CD14-positive monocyte (primary cell): ENCODE data around the gene B4GALNT4. TPM values are rescaled to one million over a fixed set of nuclear protein-coding genes. Genes with fewer than 3 reads are reported as not detected.

Experiments
- DNase-seq, 3 donors: peaks; one replicate each; pipeline ENCODE4 v3.0.0-alpha.2; 2011 to 2022
- H2AFZ ChIP-seq: 2 replicates; pipeline ENCODE4 v1.6.0; 2012; ENCODE audit warnings: mild to moderate bottlenecking, low read depth, low read length, inconsistent platforms; ENCODE audit not compliant: insufficient read depth, poor library complexity, severe bottlenecking
- H3K27ac ChIP-seq, 2 donors: 1 replicate in 1 of 2; 2 replicates in 1 of 2; pipeline ENCODE4 v1.5.1; 2012 to 2013; ENCODE audit warnings: low read length in 2 of 2, control low read depth in 1 of 2, inconsistent platforms in 1 of 2, low read depth in 1 of 2, mild to moderate bottlenecking in 1 of 2
- H3K27me3 ChIP-seq, 2 donors: one replicate each; pipeline versions ENCODE4 v1.6.0 to v1.6.1; 2011 to 2013; ENCODE audit warnings: low read length in 2 of 2; ENCODE audit not compliant: control insufficient read depth in 2 of 2, insufficient read depth in 2 of 2
- H3K36me3 ChIP-seq, 2 donors: replicated peaks in 1 of 2; 1 replicate in 1 of 2; 2 replicates in 1 of 2; pipeline versions ENCODE4 v1.5.1 to v1.6.1; 2012 to 2013; ENCODE audit warnings: low read length in 2 of 2, control low read depth in 1 of 2, inconsistent platforms in 1 of 2, mild to moderate bottlenecking in 1 of 2; ENCODE audit not compliant: insufficient read depth in 2 of 2, control insufficient read depth in 1 of 2
- H3K4me1 ChIP-seq, 2 donors: 1 replicate in 1 of 2; 2 replicates in 1 of 2; pipeline versions ENCODE4 v1.5.1 to v1.6.1; 2012 to 2013; ENCODE audit warnings: low read length in 2 of 2, control low read depth in 1 of 2, inconsistent platforms in 1 of 2, mild to moderate bottlenecking in 1 of 2, moderate library complexity in 1 of 2; ENCODE audit not compliant: insufficient read depth in 2 of 2, control insufficient read depth in 1 of 2
- H3K4me2 ChIP-seq: replicated peaks from 2 replicates; pipeline ENCODE3; 2012; ENCODE audit warnings: low read length, moderate library complexity, mild to moderate bottlenecking; ENCODE audit not compliant: poor library complexity, severe bottlenecking; ENCODE audit errors: extremely low read depth
- H3K4me3 ChIP-seq, 3 experiments: fragments of 200-600 bp in 1 of 3; sonication (generic) in 1 of 3; replicated peaks in 1 of 3; 1 replicate in 2 of 3; 2 replicates in 1 of 3; pipeline ENCODE4 v1.5.1; 2011 to 2013; ENCODE audit warnings: low read length in 3 of 3, mild to moderate bottlenecking in 3 of 3, control low read depth in 2 of 3, low read depth in 2 of 3, inconsistent platforms in 1 of 3, moderate library complexity in 1 of 3
- H3K79me2 ChIP-seq: 2 replicates; pipeline ENCODE4 v1.6.0; 2012; ENCODE audit warnings: mild to moderate bottlenecking, control low read depth, inconsistent platforms, low read length, moderate library complexity; ENCODE audit not compliant: insufficient read depth
- H3K9ac ChIP-seq: 2 replicates; pipeline ENCODE4 v1.6.0; 2017; ENCODE audit warnings: low read length, mild to moderate bottlenecking; ENCODE audit not compliant: insufficient read depth, poor library complexity, severe bottlenecking
- H3K9me3 ChIP-seq, 2 donors: replicated peaks in 1 of 2; 1 replicate in 1 of 2; 2 replicates in 1 of 2; pipeline versions ENCODE4 v1.5.1 to v1.6.1; 2012 to 2013; ENCODE audit warnings: low read length in 2 of 2, control low read depth in 1 of 2; ENCODE audit not compliant: control insufficient read depth in 1 of 2, insufficient read depth in 1 of 2
- H4K20me1 ChIP-seq: 2 replicates; pipeline ENCODE4 v1.6.0; 2012; ENCODE audit warnings: mild to moderate bottlenecking, low read length, control low read depth, moderate library complexity; ENCODE audit not compliant: insufficient read depth
- H3K27ac Mint-ChIP-seq, 7 donors: one replicate each; pipeline ENCODE4 v1.8.0; 2020; ENCODE audit warnings: mild to moderate bottlenecking in 7 of 7, mixed read lengths in 7 of 7, moderate library complexity in 6 of 7, inconsistent platforms in 2 of 7
- H3K27me3 Mint-ChIP-seq, 3 donors: one replicate each; pipeline ENCODE4 v1.8.0; 2021 to 2022; ENCODE audit warnings: low read depth in 3 of 3, mild to moderate bottlenecking in 3 of 3, mixed read lengths in 3 of 3, moderate library complexity in 3 of 3, inconsistent platforms in 1 of 3
- H3K36me3 Mint-ChIP-seq, 2 donors: one replicate each; pipeline ENCODE4 v1.8.0; 2020; ENCODE audit warnings: mixed read lengths in 2 of 2, inconsistent platforms in 1 of 2, mild to moderate bottlenecking in 1 of 2
- H3K4me1 Mint-ChIP-seq: one replicate; pipeline ENCODE4 v1.8.0; 2020; ENCODE audit warnings: mild to moderate bottlenecking, mixed read lengths
- H3K4me3 Mint-ChIP-seq, 2 donors: one replicate each; pipeline ENCODE4 v1.8.0; 2020; ENCODE audit warnings: mild to moderate bottlenecking in 2 of 2, mixed read lengths in 2 of 2, moderate library complexity in 1 of 2
- H3K9me3 Mint-ChIP-seq, 7 donors: one replicate each; pipeline ENCODE4 v1.8.0; 2020 to 2022; ENCODE audit warnings: mixed read lengths in 7 of 7, mild to moderate bottlenecking in 6 of 7, moderate library complexity in 6 of 7, inconsistent platforms in 2 of 7
- WGBS: methylation state at CpG from one replicate; pipeline ENCODE4 v1.1.5; 2013; ENCODE audit warnings: missing lambda C conversion rate; ENCODE audit not compliant: insufficient coverage; 5-methylcytosine and 5-hydroxymethylcytosine counted together
- intact Hi-C, 2 donors: fragments of 100-400 bp; cut with micrococcal nuclease; formaldehyde crosslinking; loops; one replicate each; pipeline versions ENCODE4 v1.15.0 to v1.15.1; 2023
- polyA plus RNA-seq, 3 donors: library from polyadenylated mRNA; depleted of rRNA in 1 of 3; unstranded in 2 of 3; stranded (reverse) in 1 of 3; fragments of 300-500 nt in 2 of 3; fragments of >200 nt in 1 of 3; fragmentation: Illumina TruSeq in 2 of 3; gene quantifications; 1 replicate in 2 of 3; 2 replicates in 1 of 3; pipeline ENCODE4 v1.2.3, GENCODE V29; 2012 to 2021
- TF ChIP-seq, protein P1 (sequence below): fragments of 200-600 bp; IDR thresholded peaks from one replicate; pipeline ENCODE4 v1.8.0; 2022; ENCODE audit warnings: antibody characterized with exemption, mild to moderate bottlenecking

The B4GALNT4 gene
- polyA plus RNA-seq, 3 donors: not detected

DNA sequence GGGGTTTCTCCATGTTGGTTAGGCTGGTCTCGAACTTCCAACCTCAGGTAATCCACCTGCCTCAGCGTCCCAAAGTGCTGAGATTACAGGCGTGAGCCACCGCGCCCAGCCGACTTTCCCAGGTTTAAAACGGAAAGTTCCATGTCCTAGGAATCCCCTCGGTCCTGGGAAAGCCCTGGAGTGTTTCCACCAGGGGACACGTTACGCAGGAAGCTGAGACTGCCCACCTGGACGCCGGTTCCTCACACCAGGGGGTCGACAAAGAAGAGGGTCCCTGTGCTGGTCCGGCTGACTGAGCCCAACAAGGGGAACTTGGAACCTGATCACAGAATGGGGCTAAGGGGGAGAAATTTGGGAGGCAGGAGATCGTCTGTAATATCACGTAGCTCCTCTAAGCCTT is 3.5 kb upstream of the B4GALNT4 start:
- TF ChIP-seq, protein P1, sequence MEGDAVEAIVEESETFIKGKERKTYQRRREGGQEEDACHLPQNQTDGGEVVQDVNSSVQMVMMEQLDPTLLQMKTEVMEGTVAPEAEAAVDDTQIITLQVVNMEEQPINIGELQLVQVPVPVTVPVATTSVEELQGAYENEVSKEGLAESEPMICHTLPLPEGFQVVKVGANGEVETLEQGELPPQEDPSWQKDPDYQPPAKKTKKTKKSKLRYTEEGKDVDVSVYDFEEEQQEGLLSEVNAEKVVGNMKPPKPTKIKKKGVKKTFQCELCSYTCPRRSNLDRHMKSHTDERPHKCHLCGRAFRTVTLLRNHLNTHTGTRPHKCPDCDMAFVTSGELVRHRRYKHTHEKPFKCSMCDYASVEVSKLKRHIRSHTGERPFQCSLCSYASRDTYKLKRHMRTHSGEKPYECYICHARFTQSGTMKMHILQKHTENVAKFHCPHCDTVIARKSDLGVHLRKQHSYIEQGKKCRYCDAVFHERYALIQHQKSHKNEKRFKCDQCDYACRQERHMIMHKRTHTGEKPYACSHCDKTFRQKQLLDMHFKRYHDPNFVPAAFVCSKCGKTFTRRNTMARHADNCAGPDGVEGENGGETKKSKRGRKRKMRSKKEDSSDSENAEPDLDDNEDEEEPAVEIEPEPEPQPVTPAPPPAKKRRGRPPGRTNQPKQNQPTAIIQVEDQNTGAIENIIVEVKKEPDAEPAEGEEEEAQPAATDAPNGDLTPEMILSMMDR: no peak
- H3K9me3 ChIP-seq: peaks cover 9 to 11% of the 10 kb centered on the region in 2 donors
- DNase-seq: no peak
- H3K4me1 ChIP-seq: no peaks in the 10 kb centered on the region
- Mint-ChIP-seq H3K9me3 (peaks cover 8 to 25% (median 16%) of the 10 kb centered on the region in 7 donors), H3K36me3 (peaks cover 0 to 4% of the 10 kb centered on the region in 2 donors), H3K4me3 (no peak overlapping the region), H3K27ac (no peak overlapping the region), H3K4me1 (peaks cover 3% of the 10 kb centered on the region), H3K27me3 (peaks cover 34 to 53% (median 44%) of the 10 kb centered on the region in 3 donors)
- H3K27me3 ChIP-seq: peaks cover 19 to 26% of the 10 kb centered on the region in 2 donors
- H3K79me2 ChIP-seq: no peaks in the 10 kb centered on the region
- H2AFZ ChIP-seq: no peak overlapping the region
- 89% methylated on average over 12 of the region's 16 CpGs for WGBS
- H3K4me3 ChIP-seq: no peak overlapping the region
- no peaks in the 10 kb centered on the region for H3K36me3 ChIP-seq
- H3K9ac ChIP-seq: no peak overlapping the region
- no peaks in the 10 kb centered on the region for H4K20me1 ChIP-seq
- intact Hi-C loops: no loop called here
- no peak overlapping the region for H3K27ac ChIP-seq
- H3K4me2 ChIP-seq: no peak overlapping the region

DNA sequence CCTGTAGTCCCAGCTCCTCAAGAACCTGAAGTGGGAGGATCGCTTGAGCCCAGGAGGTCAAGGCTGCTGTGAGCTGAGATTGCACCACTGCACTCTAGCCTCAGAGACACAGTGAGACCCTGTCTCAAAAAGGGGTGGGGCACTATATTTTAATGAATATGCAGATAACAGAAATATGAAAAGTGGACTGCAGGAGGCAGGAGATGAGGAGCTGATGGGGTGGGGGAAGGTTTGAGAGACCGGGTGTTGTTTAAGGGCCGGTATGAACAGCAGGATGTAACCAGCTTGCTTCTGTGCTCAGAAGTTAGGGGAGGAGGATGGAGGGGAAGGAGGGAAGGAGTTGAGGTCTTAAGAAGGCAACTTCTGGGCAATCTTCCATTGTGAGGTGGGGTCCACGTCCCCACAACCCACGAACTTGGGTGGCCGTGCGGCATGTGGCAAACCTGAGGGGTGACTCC is 1.3 kb upstream of the B4GALNT4 start:
- peaks cover 22 to 38% of the 10 kb centered on the region in 2 donors for H3K27me3 ChIP-seq
- no peaks in the 10 kb centered on the region for H3K4me1 ChIP-seq
- no peak overlapping the region for H3K27ac ChIP-seq
- peak overlapping the region in 1 of 2 donors; percentile 69 for H3K4me3 Mint-ChIP-seq
- no peaks in the 10 kb centered on the region for H3K36me3 ChIP-seq
- H3K4me2 ChIP-seq: no peak overlapping the region
- TF ChIP-seq, protein P1: no peak
- H3K4me3 ChIP-seq: no peak overlapping the region
- intact Hi-C loops: no loop called here
- H3K36me3 Mint-ChIP-seq: peaks cover 0 to 4% of the 10 kb centered on the region in 2 donors
- no peaks in the 10 kb centered on the region for H3K79me2 ChIP-seq
- peaks cover 3% of the 10 kb centered on the region for H3K4me1 Mint-ChIP-seq
- no peaks in the 10 kb centered on the region for H4K20me1 ChIP-seq
- H3K9me3 Mint-ChIP-seq: peaks cover 0 to 14% (median 6%) of the 10 kb centered on the region in 7 donors
- H3K9ac ChIP-seq: no peak overlapping the region
- DNase-seq: no peak
- peaks cover 44 to 62% (median 53%) of the 10 kb centered on the region in 3 donors for H3K27me3 Mint-ChIP-seq
- WGBS: 32% methylated on average over 7 of the region's 7 CpGs
- no peak overlapping the region for H3K27ac Mint-ChIP-seq
- peaks cover 0 to 7% of the 10 kb centered on the region in 2 donors for H3K9me3 ChIP-seq
- no peak overlapping the region for H2AFZ ChIP-seq
